ENCODE measurements around the gene NEDD8.
A peak's percentile ranks its signal among the peaks of the same experiment; 100 is the strongest.

NEDD8 gene

DNA sequence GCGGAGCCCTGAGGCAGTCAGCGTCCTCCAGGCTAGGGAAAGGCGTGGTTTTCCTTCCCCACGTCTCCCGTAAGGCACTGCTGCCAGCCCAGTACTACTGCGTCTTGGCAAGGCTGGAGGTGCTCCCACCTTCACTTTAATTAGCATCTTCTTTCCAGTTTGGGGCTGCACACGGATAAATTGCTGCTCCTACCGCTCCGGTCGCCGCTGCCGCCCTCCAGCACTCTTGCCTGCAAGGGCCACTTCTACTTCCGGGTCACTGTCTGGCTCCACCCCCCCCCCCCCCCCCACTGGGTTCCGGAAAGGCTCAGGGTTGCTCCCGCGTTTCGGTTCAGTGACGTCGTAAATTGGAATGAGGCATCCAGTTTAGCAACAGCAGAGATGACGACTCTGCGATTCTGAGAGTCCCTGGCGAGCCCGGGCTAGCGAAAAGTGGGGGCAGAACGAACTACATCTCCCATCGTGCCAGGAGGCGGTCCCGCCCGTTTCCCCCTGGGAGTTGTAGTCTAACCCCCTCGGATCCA lies at the start of gene NEDD8:
NEDD8 (minus strand) TSS at position 247 of the 524 bp plus-strand sequence; CDS start at position 147, 100 bp downstream.
- DNase-seq (ENCODE audit: low read depth in 1 of 2, low spot score in 1 of 2) = peak; percentile 67 to 80

DNA sequence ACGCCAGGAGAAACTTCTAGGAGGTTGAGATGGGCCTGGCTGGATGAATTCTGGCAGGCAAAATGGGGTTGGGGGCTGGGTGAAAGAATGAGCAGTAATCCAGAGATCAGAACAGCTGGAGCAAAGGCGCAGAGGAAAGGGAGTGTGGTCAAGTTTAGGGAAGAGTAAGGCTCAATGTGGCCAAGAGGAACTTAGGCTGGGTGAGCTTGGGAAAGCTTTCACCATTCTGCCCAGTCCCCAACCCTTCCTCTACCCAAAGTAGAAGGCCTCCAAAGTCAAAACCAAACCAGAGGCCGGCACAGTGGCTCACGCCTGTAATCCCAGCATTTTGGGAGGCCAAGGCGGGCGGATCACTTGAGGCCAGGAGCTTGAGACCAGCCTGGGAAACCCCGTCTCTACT lies 49.5 kb upstream of the NEDD8 start:
- DNase-seq (ENCODE audit: low read depth in 1 of 2, low spot score in 1 of 2) = no peak

DNA sequence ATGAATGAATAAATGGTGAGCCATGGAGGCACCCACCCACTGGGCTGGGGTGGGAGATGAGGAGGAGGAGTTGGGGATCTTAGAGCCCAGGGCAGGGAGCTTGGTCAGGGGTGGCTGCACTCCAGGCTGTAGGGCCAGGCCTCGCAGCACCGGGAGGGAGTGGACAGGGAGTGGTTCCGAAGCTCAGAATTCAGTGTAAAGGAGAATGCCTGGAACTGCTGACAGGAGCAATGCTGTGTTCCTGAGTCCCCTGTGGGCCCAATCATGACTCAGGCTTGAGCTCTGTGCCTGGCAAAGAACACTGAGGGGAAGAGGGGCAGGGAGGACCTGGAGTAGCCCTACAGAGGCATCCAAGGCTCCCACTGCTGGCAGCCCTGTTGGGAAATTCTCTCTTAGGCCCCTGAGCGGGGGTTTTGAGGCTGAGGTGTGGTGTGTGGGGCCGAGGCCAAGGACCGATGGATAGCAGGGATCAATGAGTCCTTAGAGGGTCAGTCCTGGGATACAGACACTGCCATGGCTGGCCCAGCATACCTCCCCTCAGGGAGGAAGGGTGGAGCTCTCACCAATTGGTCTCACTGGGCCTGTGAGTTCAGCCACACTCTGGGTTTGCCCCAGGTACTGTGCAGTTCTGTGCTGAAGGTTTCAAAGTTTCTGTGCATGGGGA lies 48.8 kb upstream of the NEDD8 start:
- no peak for DNase-seq (ENCODE audit: low read depth in 1 of 2, low spot score in 1 of 2)

DNA sequence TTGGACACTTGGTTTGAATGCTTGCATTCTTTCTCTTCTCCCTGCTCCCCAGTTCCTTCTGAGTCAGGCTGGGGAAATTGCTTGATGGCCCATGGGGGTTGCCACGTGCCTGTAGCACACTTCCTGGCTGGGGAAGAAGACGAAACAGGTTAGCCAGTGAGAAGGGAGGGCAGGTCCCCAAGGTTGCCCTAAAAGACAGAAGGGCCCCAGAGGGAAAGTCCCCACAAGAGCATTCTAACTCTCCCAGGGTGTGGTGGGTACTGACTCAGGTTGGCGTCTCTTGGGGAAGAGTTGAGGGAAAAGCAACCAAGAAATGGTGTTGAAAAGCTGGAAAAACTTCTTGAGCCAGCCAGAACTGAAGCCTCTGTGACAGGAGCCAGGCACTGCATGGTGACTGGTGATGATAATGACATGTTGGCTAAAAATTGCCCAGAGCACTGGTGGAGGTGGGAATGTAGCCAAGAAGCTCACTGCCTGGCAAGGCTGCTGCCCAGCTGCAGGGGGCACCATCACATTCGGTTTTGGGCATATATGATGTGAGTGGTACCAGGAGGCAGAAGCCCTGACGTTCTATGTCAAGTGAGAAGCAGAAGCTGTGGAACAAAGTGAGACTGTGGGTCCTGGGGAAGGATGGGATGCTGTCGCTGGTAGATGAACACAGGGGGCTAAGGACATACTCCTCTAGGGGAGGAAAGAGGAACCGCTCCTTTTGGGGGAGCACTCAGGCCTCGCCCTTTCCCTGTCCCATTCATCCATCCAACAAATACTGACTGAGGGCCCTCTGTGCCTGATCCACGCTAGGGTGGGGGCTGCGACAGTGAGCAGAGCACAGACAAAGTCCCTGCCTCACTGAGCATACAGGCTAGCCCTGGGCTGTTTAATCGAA lies 47.4 kb upstream of the NEDD8 start:
- DNase-seq (ENCODE audit: low read depth in 1 of 2, low spot score in 1 of 2) = peak in 1 of 2 donors; percentile 9

DNA sequence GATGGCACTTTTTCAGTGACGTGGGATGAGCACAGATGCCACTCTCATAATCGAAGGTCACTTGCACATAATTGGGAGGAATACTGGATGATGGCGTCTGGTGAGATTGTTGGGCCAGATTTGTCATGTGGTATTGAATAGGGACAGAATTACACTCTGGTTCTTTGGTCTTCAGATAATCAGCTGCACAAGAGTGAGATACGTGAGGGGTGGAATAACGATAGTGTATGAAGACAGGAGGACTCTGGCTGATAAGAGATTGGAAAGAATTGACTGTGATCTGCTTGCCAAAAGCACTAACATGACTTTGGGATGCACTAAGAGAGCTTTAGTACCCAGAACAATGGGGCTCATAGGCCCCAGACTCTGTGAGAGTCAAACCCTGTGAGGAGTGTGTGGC lies 46.3 kb upstream of the NEDD8 start:
- DNase-seq (ENCODE audit: low read depth in 1 of 2, low spot score in 1 of 2) = no peak

DNA sequence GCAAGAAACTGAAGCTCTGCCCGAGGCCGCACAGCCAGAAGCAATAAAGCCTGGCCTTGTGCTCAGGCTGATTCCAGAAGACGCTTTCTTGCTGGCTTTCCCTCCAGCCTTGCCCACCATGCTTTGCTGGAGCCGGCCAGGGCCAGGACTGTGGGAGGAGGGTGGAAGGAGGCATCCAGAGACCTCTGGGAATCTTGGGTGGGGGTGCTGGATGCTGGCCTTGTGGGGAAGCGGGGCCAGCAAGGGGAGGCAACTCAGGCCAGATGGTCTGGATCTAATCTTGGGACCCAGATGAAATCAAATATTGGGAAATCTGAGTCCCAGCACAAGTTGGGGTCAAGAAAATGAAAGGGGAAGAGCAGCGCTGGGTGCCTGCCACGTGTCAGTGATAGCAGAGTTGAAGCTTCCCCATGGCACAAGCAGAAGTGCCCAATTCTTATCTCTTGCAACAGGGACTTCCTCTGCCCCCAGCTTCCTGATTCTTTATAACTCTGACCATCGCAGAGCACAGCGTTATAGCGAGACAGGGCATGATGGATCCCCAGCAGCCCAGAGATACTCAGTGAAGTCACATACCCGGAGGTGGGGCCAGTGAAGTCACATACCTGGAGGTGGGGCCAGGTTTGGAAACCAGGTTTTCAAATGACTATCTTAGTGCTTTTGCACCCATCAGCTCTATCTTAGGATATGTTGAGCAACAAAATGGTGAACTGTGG lies 45.6 kb upstream of the NEDD8 start:
- DNase-seq (ENCODE audit: low read depth in 1 of 2, low spot score in 1 of 2) = no peak

DNA sequence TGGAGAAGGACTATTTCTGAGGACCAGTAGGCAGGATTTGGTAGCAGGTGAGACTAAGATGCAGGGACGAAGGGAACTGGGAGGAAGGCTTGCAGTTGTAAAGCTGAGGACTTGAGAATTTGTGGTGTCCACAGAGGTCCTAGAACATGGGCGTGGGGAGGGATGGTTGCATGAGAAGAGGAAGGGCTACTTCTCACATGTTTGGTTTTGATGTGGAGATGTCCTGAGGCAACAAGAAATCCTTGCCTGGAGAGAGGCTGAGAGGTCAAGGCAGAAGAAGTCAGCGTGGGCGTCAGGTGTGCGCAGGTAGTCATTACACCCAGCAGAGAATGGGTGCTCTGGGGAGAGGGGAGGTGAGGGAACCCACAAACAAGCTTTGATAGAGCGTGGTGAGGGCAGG lies 44.9 kb upstream of the NEDD8 start:
- no peak for DNase-seq (ENCODE audit: low read depth in 1 of 2, low spot score in 1 of 2)

DNA sequence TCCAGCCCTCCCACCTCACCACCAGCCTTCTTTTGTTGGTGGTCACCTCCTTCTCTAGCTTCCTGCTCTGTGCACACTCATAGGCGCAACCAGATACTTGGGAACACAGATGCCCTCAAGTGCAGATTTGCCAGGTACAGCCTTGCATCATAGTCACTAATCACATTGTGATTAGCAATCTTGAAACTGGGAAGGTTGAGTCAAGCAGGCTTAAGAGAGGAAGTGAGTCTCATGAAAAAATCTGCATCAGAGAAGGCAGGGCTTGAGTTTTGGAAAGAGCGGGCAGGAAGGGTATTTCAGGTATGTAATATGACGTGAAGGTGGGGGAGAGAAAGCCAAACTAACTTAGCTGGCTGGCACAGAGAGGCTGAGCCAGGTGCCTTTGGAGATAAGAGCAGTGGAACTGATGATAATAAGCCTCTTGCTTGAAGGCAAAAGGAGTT lies 42.0 kb upstream of the NEDD8 start:
- DNase-seq (ENCODE audit: low read depth in 1 of 2, low spot score in 1 of 2) = peak in 1 of 2 donors; percentile 30

DNA sequence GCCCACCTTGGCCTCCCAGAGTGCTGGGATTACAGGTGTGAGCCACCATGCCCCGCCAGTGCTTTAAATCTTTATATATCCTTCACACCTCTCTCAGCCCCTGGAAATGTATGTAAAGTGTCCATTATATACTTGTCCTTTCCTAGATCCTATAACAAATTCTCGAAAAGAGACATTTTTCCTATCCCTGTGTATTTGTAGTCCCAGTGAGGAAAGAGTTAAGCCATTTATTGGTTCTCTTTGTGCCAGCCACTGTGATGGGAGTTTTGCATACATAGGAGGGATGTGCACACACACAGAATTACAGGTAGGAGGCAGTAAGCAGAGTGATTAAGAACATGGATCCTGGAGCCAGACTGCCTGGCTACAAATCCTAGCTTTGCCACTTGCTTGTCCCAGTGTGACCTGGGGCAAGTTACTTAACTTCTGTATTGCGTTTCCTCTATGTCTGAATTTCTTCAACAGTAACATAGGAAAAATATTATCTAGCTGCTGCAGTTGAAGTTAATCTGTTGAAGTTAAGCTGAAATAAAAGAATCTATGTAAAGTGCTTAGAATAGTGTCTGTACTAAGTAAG lies 41.3 kb upstream of the NEDD8 start:
- DNase-seq (ENCODE audit: low read depth in 1 of 2, low spot score in 1 of 2) = no peak

DNA sequence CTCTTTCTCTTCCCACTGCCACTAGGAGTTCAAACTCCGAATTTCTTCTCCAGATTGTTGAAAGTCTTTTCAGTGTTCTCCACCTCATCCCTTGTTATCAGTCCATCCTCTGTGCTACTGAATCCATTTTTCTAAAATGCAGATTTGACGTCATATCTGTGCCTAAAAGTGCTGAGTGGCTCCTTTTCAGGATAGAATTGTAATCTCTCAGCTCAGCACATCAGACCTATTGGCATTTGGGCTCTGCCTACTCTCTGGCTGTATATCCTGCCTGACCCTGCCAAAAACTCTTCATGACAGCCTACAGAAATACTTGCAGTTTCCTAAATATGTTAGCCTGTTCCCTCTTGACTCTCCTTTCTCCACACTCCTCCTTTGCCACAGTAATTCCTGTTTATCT lies 40.3 kb upstream of the NEDD8 start:
- DNase-seq (ENCODE audit: low read depth in 1 of 2, low spot score in 1 of 2) = no peak

DNA sequence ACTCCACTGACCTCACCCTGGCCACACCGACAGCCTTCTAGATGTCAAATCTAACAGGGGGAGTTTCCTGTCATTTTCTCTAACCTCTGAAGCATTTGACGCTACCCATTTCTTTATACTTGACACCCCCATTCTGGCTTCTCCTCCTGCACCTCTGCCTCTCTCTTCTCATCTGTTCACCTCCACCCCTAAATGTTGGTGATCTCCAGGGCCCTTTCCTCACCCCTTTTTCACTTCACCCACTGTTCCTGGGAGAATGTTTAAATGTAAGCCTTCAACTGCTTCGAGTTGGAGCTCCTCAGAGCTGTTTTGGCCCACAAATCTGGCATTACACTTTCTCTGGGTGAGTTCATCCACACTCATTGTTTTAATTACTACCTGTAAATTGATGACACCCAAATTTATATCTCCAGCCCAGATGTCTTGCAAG lies 39.7 kb upstream of the NEDD8 start:
- DNase-seq (ENCODE audit: low read depth in 1 of 2, low spot score in 1 of 2) = no peak

DNA sequence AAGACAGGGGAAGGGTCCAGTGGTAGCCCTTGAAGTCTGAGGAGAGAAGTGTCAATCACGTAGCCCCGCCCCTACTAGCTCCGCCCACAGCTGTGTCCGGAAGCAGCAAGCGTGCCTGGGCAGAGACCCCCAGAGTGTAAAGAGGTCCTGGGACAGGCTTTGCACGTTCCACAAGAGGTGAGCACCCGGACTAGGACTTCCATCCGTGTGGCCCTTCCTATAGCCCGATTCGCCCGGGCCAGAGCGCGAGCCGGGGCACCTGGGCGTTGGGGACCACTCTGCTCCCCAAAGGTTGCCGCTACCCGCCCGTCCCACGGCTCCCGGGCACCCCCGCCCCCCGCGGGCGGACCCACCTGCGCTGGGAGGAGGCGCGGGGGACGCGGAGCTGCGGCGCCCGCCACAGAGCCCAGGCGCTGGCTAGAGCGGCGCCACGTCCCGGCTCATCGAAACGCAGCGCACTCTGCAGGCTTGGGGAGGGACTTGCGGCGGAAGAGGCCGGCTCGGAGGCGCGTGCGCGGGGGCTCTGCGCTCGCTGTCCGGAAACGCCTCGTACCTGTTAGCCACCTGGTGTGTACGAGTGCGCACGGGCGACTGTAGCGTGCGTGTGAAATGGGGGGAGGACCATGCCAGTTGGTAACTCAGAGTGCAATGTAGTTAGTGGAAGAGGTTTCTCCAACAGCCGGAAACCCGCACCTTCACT lies 39.1 kb upstream of the NEDD8 start, which contains the start of gene RABGGTA:
RABGGTA (minus strand) TSS at position 464 of the 700 bp plus-strand sequence. CDS start 482 bp downstream, outside the sequence.
- peak; percentile 80 to 88 for DNase-seq (ENCODE audit: low read depth in 1 of 2, low spot score in 1 of 2)

DNA sequence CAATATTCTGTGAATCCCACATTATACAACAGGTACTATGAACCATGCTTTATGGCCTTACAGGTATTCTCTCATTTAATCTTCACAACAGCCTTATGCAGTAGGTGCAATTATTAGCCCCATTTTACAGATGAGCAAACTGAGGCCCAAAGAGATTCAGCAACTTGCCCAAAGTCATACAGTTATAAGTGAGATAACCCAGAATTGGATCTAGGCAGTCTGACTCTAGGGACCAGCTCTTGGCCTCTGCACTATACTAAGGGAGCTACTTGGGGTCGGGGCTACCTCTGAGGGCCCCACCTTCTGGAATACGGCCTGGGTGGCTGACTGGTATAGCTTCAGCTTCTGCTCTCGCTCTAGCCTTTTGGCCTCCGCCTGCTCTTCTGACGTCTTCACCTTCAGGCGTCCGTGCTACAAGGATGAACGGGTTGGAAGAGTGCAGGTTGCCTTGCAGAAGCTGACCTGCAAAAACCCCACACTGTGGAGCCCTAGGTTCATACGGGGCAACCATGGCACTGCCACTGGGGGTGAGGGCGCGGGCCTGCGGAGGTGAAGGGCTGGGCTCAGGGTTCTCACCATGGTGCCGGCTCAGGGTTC lies 38.5 kb upstream of the NEDD8 start:
- no peak for DNase-seq (ENCODE audit: low read depth in 1 of 2, low spot score in 1 of 2)

DNA sequence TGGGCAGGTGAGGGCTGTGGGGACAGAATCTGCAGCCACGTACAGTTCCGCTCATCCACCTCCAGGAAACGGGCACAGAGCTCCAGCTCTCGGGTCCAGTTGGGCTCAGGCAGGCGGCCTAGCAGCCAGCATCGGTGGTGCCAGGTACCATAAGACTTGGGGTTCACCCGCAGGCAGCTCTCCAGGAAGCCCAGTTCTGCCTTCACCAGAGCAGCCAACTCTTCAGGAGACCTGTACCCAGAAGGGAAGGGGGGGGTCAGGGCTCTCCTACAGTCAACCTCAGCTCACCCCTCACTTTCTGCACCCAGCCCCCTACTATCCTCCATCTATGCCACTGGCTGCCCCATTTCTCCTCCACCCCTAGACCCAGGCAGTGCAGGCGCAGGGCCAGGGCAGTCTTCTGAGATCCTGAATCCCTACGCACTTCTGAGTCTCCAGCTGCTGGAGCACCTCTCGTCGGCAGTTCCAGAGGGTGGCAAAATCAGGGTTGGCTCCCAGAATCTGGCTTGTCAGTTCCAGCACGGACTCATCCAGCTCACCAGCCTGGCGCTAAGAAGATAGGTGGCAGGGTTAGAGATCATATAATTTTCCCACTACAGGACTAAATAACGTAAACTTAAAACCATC lies 37.9 kb upstream of the NEDD8 start:
- no peak for DNase-seq (ENCODE audit: low read depth in 1 of 2, low spot score in 1 of 2)

DNA sequence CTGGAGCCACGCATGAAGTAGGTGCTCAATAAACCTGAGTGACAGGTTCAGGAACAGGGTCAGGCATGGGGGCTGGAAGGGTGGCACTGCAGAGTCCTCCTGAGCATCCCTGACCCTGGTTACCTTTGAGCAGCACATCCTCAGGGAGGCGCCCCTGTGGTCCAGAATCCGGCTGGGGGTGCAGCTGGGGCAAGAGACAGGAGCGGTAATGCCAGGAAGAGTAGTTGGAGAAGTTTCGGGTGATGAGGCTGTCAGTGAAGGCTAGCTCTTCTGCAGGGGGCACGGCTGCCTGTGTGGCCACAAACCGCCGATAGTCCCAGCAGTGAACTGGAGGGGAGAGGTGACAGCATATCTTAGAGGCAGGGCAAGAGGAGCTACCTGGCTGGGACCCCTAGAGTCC lies 37.2 kb upstream of the NEDD8 start:
- no peak for DNase-seq (ENCODE audit: low read depth in 1 of 2, low spot score in 1 of 2)

DNA sequence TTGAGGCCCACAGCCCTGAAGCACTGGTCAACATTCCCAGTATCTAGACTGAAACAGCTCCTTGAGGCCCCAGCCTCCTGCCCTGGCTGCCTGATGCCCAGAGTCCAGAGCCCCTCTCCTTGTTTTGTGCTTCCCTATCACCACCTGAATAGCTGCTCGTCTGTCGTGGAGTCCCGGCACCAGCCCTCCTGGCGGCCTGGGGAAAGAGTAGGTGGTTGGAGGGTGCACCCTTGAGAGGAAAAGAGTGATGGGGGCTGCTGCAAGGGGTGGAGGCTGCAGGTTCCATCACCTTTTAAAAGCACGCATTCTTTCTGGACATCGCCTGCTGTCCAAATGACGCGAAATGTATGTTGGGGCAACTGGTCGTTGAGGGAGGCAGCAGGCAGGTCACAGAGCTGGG lies 36.1 kb upstream of the NEDD8 start:
- no peak for DNase-seq (ENCODE audit: low read depth in 1 of 2, low spot score in 1 of 2)

DNA sequence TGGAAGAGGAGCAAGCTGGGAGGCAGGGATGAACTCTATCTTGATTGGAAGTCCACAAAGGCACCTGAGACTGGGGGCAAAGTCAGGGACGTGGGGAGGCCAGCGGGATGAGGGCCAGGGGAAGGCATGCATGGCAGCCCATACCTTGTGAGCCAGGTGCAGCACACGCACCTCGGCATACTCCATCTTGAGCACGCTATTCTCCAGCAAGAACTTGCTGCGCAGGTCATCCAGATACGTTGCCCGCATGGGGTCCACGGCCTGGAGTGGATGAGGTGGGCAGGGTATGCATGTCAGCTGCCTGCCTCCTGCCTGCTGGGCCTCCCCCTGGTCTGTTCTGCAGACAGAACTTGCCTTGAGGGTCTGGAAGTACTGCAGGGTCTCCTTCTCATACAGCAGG lies 35.3 kb upstream of the NEDD8 start:
- DNase-seq (ENCODE audit: low read depth in 1 of 2, low spot score in 1 of 2) = no peak

DNA sequence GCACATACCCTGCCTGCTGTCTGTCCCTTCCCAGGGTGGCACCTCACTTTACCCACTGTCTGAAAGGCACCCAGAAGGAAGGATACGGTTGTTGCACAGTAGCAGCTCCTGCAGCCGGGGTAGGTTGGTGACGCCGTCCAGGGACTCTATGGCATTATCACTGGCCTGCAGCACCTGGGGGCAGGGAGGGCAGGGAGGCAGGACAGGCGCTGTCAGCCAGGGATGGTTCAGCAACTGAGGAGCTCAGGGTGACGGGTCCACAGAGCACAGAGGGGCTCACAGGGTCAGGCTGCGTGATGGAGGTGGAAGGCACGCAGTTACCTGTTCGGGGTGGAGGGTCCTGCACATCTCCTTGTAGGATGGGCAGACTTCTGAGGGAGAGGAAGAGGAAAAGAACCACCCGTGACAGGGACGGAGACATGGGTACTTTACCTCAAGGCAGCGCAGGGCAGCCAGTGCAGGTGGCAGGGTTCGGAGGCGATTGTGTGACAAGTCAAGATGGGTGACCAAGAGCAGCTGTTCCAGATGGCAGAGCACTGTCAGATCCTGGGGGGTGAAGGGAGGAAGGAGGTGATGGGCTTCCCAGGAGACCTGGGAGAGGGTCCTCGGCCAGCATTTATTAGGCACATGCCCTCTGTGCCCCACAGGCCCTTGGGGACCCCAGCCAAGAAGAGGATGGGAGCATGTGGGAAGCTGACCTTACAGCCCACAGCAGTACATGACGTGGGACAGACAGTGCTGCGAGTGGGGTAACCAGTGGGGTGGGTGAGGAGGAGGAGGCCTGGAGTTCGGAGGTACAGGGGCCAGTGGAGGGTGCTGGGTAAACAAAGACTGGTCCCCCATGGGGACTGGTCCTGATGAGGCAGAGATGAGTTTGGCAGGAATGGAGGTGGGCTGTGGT lies 34.4 kb upstream of the NEDD8 start:
- no peak for DNase-seq (ENCODE audit: low read depth in 1 of 2, low spot score in 1 of 2)

DNA sequence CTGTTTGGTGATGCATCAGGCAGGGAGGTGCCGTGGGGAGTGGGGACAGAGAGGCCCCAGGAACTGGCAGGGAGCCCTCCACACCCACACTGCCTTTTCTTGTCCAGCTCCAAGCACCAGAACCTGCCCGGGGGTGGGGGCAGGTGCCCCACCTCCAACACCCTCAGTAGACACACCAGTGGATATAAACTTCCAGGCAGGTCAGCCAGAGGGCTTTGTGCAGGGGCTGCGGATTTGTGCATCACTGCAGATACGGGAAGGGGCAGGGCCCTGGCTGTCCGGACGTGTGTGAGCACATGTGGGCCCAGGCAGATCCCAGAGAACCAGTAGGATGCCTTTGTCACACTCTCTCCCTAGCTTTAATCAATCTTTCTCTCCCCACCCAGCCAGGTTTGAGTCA lies 32.1 kb upstream of the NEDD8 start:
- no peak for DNase-seq (ENCODE audit: low read depth in 1 of 2, low spot score in 1 of 2)

Measured in activated T-helper 1 cell treated with anti-CD3 and anti-CD28 coated beads, Interleukin-2, amount 50 U/mL, for 16 hours (primary cell).